H1 (cell line): ENCODE results near the gene ATP1A1. TPM values are rescaled to one million over a fixed set of nuclear protein-coding genes. Genes with fewer than 3 reads are reported as not detected.

Experiments
- CTCF ChIA-PET: fragments of 300-600 bp; sonication (Branson Sonifier 250); formaldehyde crosslinking; loops from one replicate; lab custom pipeline; 2021; ENCODE audit not compliant: partially characterized antibody; lab: Charles Lee
- POLR2A ChIA-PET: fragments of 300-600 bp; sonication (Branson Sonifier 250); formaldehyde crosslinking; loops from one replicate; lab custom pipeline; 2021; ENCODE audit warnings: inconsistent platforms; ENCODE audit not compliant: partially characterized antibody; lab: Charles Lee
- DNase-seq, 2 experiments: peaks; one replicate each; pipeline versions ENCODE4 v3.0.0 to v3.0.0-alpha.2; 2010 to 2022; ENCODE audit warnings: low spot score in 2 of 2, low read depth in 1 of 2, mixed read lengths in 1 of 2
- FAIRE-seq: peaks from 2 replicates; lab custom pipeline; 2011; peaks lifted over from hg19 to GRCh38; lab: Jason Lieb, UNC
- H2AFZ ChIP-seq: 2 replicates; pipeline ENCODE4 v1.8.1; 2012; ENCODE audit warnings: low read length, inconsistent platforms
- H2AK5ac ChIP-seq: 2 replicates; pipeline ENCODE4 v1.6.1; 2013; ENCODE audit warnings: low read depth, low read length
- H2BK120ac ChIP-seq: replicated peaks from 2 replicates; pipeline ENCODE3; 2013; ENCODE audit warnings: low read depth, low read length, inconsistent platforms
- H2BK12ac ChIP-seq: 2 replicates; pipeline ENCODE4 v1.6.1; 2013; ENCODE audit warnings: low read depth, low read length
- H2BK15ac ChIP-seq: 2 replicates; pipeline ENCODE4 v1.6.1; 2013; ENCODE audit warnings: low read length
- H2BK20ac ChIP-seq: 2 replicates; pipeline ENCODE4 v1.6.1; 2013; ENCODE audit warnings: low read length
- H2BK5ac ChIP-seq: 2 replicates; pipeline ENCODE4 v1.6.1; 2013; ENCODE audit warnings: low read depth, low read length
- H3K14ac ChIP-seq: 2 replicates; pipeline ENCODE4 v1.6.1; 2013; ENCODE audit warnings: inconsistent platforms; ENCODE audit not compliant: insufficient read length
- H3K18ac ChIP-seq: 2 replicates; pipeline ENCODE4 v1.6.1; 2013; ENCODE audit warnings: low read length; ENCODE audit errors: extremely low read depth
- H3K23ac ChIP-seq: 2 replicates; pipeline ENCODE4 v1.6.1; 2013; ENCODE audit warnings: inconsistent platforms; ENCODE audit not compliant: insufficient read length
- H3K23me2 ChIP-seq: 2 replicates; pipeline ENCODE4 v1.6.1; 2013; ENCODE audit warnings: low read depth, low read length
- H3K27ac ChIP-seq: 2 replicates; pipeline ENCODE4 v1.6.1; 2011; ENCODE audit warnings: low read depth, low read length, inconsistent platforms
- H3K27me3 ChIP-seq, 4 experiments: replicated peaks in 1 of 4; 1 replicate in 1 of 4; 2 replicates in 3 of 4; pipeline versions ENCODE4 v1.6.1 to v1.8.1; 2011 to 2013; ENCODE audit warnings: low read length in 3 of 4, mild to moderate bottlenecking in 3 of 4, inconsistent platforms in 2 of 4, mixed read lengths in 2 of 4, moderate library complexity in 1 of 4; ENCODE audit not compliant: control insufficient read depth in 3 of 4, insufficient read depth in 3 of 4; ENCODE audit errors: extremely low read depth in 1 of 4
- H3K36me3 ChIP-seq, 4 experiments: 2 replicates each; pipeline versions ENCODE4 v1.6.1 to v1.8.1; 2011 to 2013; ENCODE audit warnings: mild to moderate bottlenecking in 4 of 4, low read length in 3 of 4, moderate library complexity in 2 of 4, control low read depth in 1 of 4, inconsistent platforms in 1 of 4; ENCODE audit not compliant: insufficient read depth in 4 of 4, control insufficient read depth in 2 of 4
- H3K4ac ChIP-seq: replicated peaks from 2 replicates; pipeline ENCODE3; 2013; ENCODE audit warnings: low read length, low read depth, mixed read lengths, inconsistent platforms; ENCODE audit not compliant: insufficient read length
- H3K4me1 ChIP-seq, 4 experiments: replicated peaks in 1 of 4; 1 replicate in 1 of 4; 2 replicates in 3 of 4; pipeline versions ENCODE4 v1.6.1 to v1.8.1; 2011 to 2013; ENCODE audit warnings: low read length in 3 of 4, inconsistent platforms in 2 of 4, mixed read lengths in 1 of 4; ENCODE audit not compliant: insufficient read depth in 4 of 4, control insufficient read depth in 3 of 4
- H3K4me2 ChIP-seq, 2 experiments: 2 replicates each; pipeline versions ENCODE4 v1.6.1 to v1.8.1; 2011 to 2013; ENCODE audit warnings: low read depth in 2 of 2, low read length in 2 of 2, control low read depth in 1 of 2, inconsistent platforms in 1 of 2, mild to moderate bottlenecking in 1 of 2; ENCODE audit not compliant: insufficient read depth in 1 of 2
- H3K4me3 ChIP-seq, 4 experiments: fragments of 200-600, 300-600 bp in 1 of 4; sonication (generic), shearing (Covaris generic), sonication (Bioruptor Twin) in 1 of 4; 2 replicates each; pipeline versions ENCODE4 v1.5.1 to v1.8.1; 2011 to 2016; ENCODE audit warnings: low read length in 4 of 4, low read depth in 3 of 4, control low read depth in 2 of 4, inconsistent platforms in 2 of 4, mild to moderate bottlenecking in 2 of 4, mixed read lengths in 1 of 4, moderate library complexity in 1 of 4; ENCODE audit not compliant: insufficient read depth in 2 of 4; ENCODE audit errors: extremely low read depth in 1 of 4
- H3K56ac ChIP-seq: replicated peaks from 2 replicates; pipeline ENCODE3; 2013; ENCODE audit warnings: low read depth, mild to moderate bottlenecking, mixed read lengths, low read length, inconsistent platforms; ENCODE audit not compliant: insufficient read length
- H3K79me1 ChIP-seq: 2 replicates; pipeline ENCODE4 v1.6.1; 2013; ENCODE audit warnings: low read depth, low read length, control low read depth
- H3K79me2 ChIP-seq, 2 experiments: 2 replicates each; pipeline versions ENCODE4 v1.6.1 to v1.8.1; 2012 to 2013; ENCODE audit warnings: low read length in 2 of 2, mild to moderate bottlenecking in 2 of 2, inconsistent platforms in 1 of 2; ENCODE audit not compliant: insufficient read depth in 2 of 2, control insufficient read depth in 1 of 2
- H3K9ac ChIP-seq, 4 experiments: replicated peaks in 1 of 4; 1 replicate in 1 of 4; 2 replicates in 3 of 4; pipeline versions ENCODE4 v1.6.1 to v1.8.1; 2011 to 2013; ENCODE audit warnings: low read depth in 3 of 4, low read length in 3 of 4, control low read depth in 2 of 4, mild to moderate bottlenecking in 2 of 4, moderate library complexity in 2 of 4, inconsistent platforms in 1 of 4; ENCODE audit errors: extremely low read depth in 1 of 4
- H3K9me3 ChIP-seq, 2 experiments: 2 replicates each; pipeline versions ENCODE4 v1.6.1 to v1.8.1; 2012 to 2013; ENCODE audit warnings: mild to moderate bottlenecking in 2 of 2, moderate library complexity in 2 of 2, control low read depth in 1 of 2, inconsistent platforms in 1 of 2, low read depth in 1 of 2, low read length in 1 of 2, mixed read lengths in 1 of 2; ENCODE audit not compliant: insufficient read depth in 2 of 2
- H4K20me1 ChIP-seq, 2 experiments: replicated peaks in 1 of 2; 2 replicates each; pipeline versions ENCODE3 to v1.8.1; 2011 to 2013; ENCODE audit warnings: inconsistent platforms in 2 of 2, low read length in 2 of 2, mild to moderate bottlenecking in 1 of 2; ENCODE audit not compliant: insufficient read depth in 2 of 2, control insufficient read depth in 1 of 2
- H4K5ac ChIP-seq: 2 replicates; pipeline ENCODE4 v1.6.1; 2013; ENCODE audit warnings: low read length, low read depth, mixed read lengths, inconsistent platforms; ENCODE audit not compliant: insufficient read length
- H4K8ac ChIP-seq: 2 replicates; pipeline ENCODE4 v1.8.0; 2013; ENCODE audit warnings: mild to moderate bottlenecking, moderate library complexity, low read length, inconsistent platforms; ENCODE audit not compliant: insufficient read depth; ENCODE audit errors: extremely low read depth
- H4K91ac ChIP-seq: replicated peaks from 2 replicates; pipeline ENCODE3; 2013; ENCODE audit warnings: low read length, mixed read lengths, inconsistent platforms; ENCODE audit not compliant: insufficient read length
- BACH1 ChIP-seq: IDR thresholded peaks from 2 replicates; pipeline ENCODE4 v1.6.1; 2012; ENCODE audit warnings: low read length, improper control_type of control experiment
- RFX5 ChIP-seq: IDR thresholded peaks from 2 replicates; pipeline ENCODE4 v1.6.1; 2011; ENCODE audit warnings: low read depth, low read length, improper control_type of control experiment, borderline replicate concordance
- WGBS, 2 experiments: shearing (Covaris generic) in 1 of 2; methylation state at CpG; one replicate each; pipeline versions ENCODE4 v1.1.6 to v1.1.7; 2013 to 2015; ENCODE audit warnings: low lambda C conversion rate in 2 of 2, mixed read lengths in 2 of 2, inconsistent platforms in 1 of 2, low coverage in 1 of 2, missing lambda C conversion rate in 1 of 2; ENCODE audit not compliant: insufficient replicate concordance in 2 of 2, insufficient coverage in 1 of 2, insufficient read length in 1 of 2; ENCODE audit errors: extremely low coverage in 1 of 2, missing lambda C conversion rate in 1 of 2; 5-methylcytosine and 5-hydroxymethylcytosine counted together
- polyA plus RNA-seq, 7 experiments: library from polyadenylated mRNA; depleted of rRNA in 3 of 7; stranded (reverse) in 5 of 7; unstranded in 2 of 7; fragments of >200 nt in 5 of 7; fragments of 200-250 nt in 2 of 7; gene quantifications; 1 replicate in 5 of 7; 2 replicates in 1 of 7; 4 replicates in 1 of 7; pipeline versions ENCODE4 v1.2.1 to v1.2.3, GENCODE V29; 2011 to 2013; ENCODE audit warnings: missing spikeins in 2 of 7, mixed read lengths in 2 of 7
- total RNA-seq: library from RNA; stranded (reverse); fragmentation: NEBNext Ultra II Directional; extraction: Animal tissue kit (Norgen Biotek cat#: 25700); gene quantifications from 2 replicates; pipeline ENCODE4 v1.2.1, GENCODE V29; 2021
- TF ChIP-seq, protein P1 (sequence below): IDR thresholded peaks from 2 replicates; pipeline ENCODE4 v1.6.1; 2011; ENCODE audit warnings: low read length, improper control_type of control experiment
- TF ChIP-seq, protein P2 (sequence below), 3 experiments: IDR thresholded peaks; 1 replicate in 2 of 3; 2 replicates in 1 of 3; pipeline versions ENCODE4 v1.5.1 to v1.6.1; 2011; ENCODE audit warnings: low read length in 3 of 3, mild to moderate bottlenecking in 3 of 3, inconsistent platforms in 2 of 3, low read depth in 1 of 3, moderate library complexity in 1 of 3; ENCODE audit not compliant: insufficient read depth in 1 of 3; ENCODE audit errors: control extremely low read depth in 1 of 3

The ATP1A1 gene
- total and polyA plus RNA-seq, 2 of the 8 experiments (the other 6 are each of a cell fraction or from before 2014, with no cell fraction given), result 222 to 325 TPM

DNA sequence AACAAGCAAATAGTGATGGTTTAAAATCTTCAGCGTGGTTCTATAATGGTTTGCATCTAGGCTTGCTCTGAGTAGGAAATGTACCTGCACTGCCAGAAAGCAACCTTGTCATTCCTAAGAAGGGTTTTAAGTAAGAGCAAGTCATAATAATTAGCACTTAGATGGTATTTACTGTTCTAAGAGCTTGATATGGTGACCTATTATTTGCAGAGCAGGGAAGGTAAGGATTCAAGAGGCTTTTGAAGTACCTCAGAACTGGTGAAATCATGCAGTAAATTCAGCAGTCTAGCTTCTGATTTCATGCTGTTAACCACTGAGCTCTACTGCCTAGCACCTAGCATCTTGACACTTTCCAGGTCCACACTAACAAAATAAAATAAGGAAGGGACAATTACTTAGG is 23.7 kb downstream of the ATP1A1 start:
- WGBS, 2 experiments, result 100% methylated on average over 1 of the region's 1 CpG; no CpG with 5 or more reads in 1 of the 2 experiments
- Histone ChIP-seq H2BK5ac (no peak overlapping the region), H2BK15ac (no peak overlapping the region), H3K4me2 (no peak overlapping the region), H3K14ac (no peak overlapping the region), H2BK120ac (no peak overlapping the region), H4K5ac (no peak overlapping the region), H3K27ac (no peak overlapping the region), H3K4me3 (no peak overlapping the region; a peak in 1 of 8 replicates), H3K4ac (no peak overlapping the region), H3K23me2 (no peaks in the 10 kb centered on the region), H2BK20ac (no peak overlapping the region), H2AK5ac (no peak overlapping the region), H4K91ac (no peak overlapping the region), H3K18ac (no peak overlapping the region), H4K20me1 (peaks cover 0 to 12% of the 10 kb centered on the region in 2 experiments), H3K56ac (no peak overlapping the region), H3K23ac (no peak overlapping the region), H4K8ac (no peak overlapping the region), H3K9me3 (no peaks in the 10 kb centered on the region), H3K79me2 (no peaks in the 10 kb centered on the region; a peak in 2 of 4 replicates), H3K36me3 (peaks cover 62 to 93% (median 91%) of the 10 kb centered on the region in 4 experiments), H3K79me1 (no peaks in the 10 kb centered on the region), H3K27me3 (peaks cover 0 to 1% (median 0%) of the 10 kb centered on the region in 4 experiments; a peak in 1 of 7 replicates), H3K4me1 (no peaks in the 10 kb centered on the region), H2BK12ac (no peak overlapping the region), H3K9ac (no peak overlapping the region), H2AFZ (no peak overlapping the region)
- ChIA-PET POLR2A (interaction anchor here (1.7 to 1.8 kb wide), 4 partner anchors 10 to 230 kb away, joined by 3 to 8 read pairs (median 5); no protein-coding TSS in a partner anchor), CTCF (interaction anchor here (0.9 to 2.9 kb wide), 10 partner anchors 10 to 258 kb away, joined by 3 to 28 read pairs (median 4); no protein-coding TSS in a partner anchor)
- DNase-seq, result no peak
- no peak for FAIRE-seq
- TF ChIP-seq, protein P1, sequence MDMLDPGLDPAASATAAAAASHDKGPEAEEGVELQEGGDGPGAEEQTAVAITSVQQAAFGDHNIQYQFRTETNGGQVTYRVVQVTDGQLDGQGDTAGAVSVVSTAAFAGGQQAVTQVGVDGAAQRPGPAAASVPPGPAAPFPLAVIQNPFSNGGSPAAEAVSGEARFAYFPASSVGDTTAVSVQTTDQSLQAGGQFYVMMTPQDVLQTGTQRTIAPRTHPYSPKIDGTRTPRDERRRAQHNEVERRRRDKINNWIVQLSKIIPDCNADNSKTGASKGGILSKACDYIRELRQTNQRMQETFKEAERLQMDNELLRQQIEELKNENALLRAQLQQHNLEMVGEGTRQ, result no peak
- no peak for TF ChIP-seq RFX5
- no peak for TF ChIP-seq BACH1
- TF ChIP-seq, protein P2, sequence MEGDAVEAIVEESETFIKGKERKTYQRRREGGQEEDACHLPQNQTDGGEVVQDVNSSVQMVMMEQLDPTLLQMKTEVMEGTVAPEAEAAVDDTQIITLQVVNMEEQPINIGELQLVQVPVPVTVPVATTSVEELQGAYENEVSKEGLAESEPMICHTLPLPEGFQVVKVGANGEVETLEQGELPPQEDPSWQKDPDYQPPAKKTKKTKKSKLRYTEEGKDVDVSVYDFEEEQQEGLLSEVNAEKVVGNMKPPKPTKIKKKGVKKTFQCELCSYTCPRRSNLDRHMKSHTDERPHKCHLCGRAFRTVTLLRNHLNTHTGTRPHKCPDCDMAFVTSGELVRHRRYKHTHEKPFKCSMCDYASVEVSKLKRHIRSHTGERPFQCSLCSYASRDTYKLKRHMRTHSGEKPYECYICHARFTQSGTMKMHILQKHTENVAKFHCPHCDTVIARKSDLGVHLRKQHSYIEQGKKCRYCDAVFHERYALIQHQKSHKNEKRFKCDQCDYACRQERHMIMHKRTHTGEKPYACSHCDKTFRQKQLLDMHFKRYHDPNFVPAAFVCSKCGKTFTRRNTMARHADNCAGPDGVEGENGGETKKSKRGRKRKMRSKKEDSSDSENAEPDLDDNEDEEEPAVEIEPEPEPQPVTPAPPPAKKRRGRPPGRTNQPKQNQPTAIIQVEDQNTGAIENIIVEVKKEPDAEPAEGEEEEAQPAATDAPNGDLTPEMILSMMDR (IDR thresholded peaks at IDR 0.05; ENCODE audit: control extremely low read depth in 1 of 3, insufficient read depth in 1 of 3, low read depth in 1 of 3, low read length in 3 of 3), result no peak
